GM21360 (cell line): ENCODE results near the gene ZMIZ1.

Source experiments
- ATAC-seq: cut with Tn5 transposase; IDR thresholded peaks from one replicate; pipeline ENCODE4 v1.9.1; 2021; ENCODE audit warnings: mild to moderate bottlenecking, moderate library complexity; ENCODE audit not compliant: unreplicated experiment

The ZMIZ1 gene

GRCh38 chr10:79239275-79239779 is 170.6 kb downstream of the ZMIZ1 start:
- ATAC-seq, result no peak

- ATAC-seq, result no peak
These were observed 171.3 kb downstream of the ZMIZ1 start for GRCh38 chr10:79239924-79240581.

GRCh38 chr10:79241629-79241989 is 172.8 kb downstream of the ZMIZ1 start:
- ATAC-seq, result no peak

- ATAC-seq, result peak; percentile 24
These were observed 173.3 kb downstream of the ZMIZ1 start for GRCh38 chr10:79241990-79242619.

- peak; percentile 34 for ATAC-seq
These were observed 173.9 kb downstream of the ZMIZ1 start for GRCh38 chr10:79242620-79243152.

- peak; percentile 38 for ATAC-seq
These were observed 174.7 kb downstream of the ZMIZ1 start for GRCh38 chr10:79243181-79244067.

- no peak for ATAC-seq
These were observed 175.3 kb downstream of the ZMIZ1 start for GRCh38 chr10:79244068-79244442.

- ATAC-seq, result peak; percentile 27
These were observed 176.2 kb downstream of the ZMIZ1 start for GRCh38 chr10:79244841-79245504.

- no peak for ATAC-seq
These were observed 176.9 kb downstream of the ZMIZ1 start for GRCh38 chr10:79245539-79246208.

- ATAC-seq, result no peak
These were observed 177.4 kb downstream of the ZMIZ1 start for GRCh38 chr10:79246209-79246581.

- no peak for ATAC-seq
These were observed 178.0 kb downstream of the ZMIZ1 start for GRCh38 chr10:79246606-79247275.

GRCh38 chr10:79247373-79248137 is 178.8 kb downstream of the ZMIZ1 start:
- no peak for ATAC-seq

- ATAC-seq, result no peak
These were observed 179.8 kb downstream of the ZMIZ1 start for GRCh38 chr10:79248341-79249185.

- ATAC-seq, result peak; percentile 56
These were observed 180.7 kb downstream of the ZMIZ1 start for GRCh38 chr10:79249186-79250121.

- ATAC-seq, result no peak
These were observed 181.5 kb downstream of the ZMIZ1 start for GRCh38 chr10:79250259-79250658.

GRCh38 chr10:79252450-79252849 is 183.7 kb downstream of the ZMIZ1 start:
- no peak for ATAC-seq

GRCh38 chr10:79252971-79253370 is 184.2 kb downstream of the ZMIZ1 start:
- no peak for ATAC-seq
